GM12873 (cell line): ENCODE data around the gene PVALEF.

Source experiments
- CTCF ChIP-seq: IDR thresholded peaks from 2 replicates; pipeline ENCODE4 v1.5.1; 2012; ENCODE audit warnings: low read depth, mild to moderate bottlenecking, moderate library complexity, low read length, control low read depth; ENCODE audit not compliant: insufficient read depth; ENCODE audit errors: missing control alignments

The PVALEF gene

DNA sequence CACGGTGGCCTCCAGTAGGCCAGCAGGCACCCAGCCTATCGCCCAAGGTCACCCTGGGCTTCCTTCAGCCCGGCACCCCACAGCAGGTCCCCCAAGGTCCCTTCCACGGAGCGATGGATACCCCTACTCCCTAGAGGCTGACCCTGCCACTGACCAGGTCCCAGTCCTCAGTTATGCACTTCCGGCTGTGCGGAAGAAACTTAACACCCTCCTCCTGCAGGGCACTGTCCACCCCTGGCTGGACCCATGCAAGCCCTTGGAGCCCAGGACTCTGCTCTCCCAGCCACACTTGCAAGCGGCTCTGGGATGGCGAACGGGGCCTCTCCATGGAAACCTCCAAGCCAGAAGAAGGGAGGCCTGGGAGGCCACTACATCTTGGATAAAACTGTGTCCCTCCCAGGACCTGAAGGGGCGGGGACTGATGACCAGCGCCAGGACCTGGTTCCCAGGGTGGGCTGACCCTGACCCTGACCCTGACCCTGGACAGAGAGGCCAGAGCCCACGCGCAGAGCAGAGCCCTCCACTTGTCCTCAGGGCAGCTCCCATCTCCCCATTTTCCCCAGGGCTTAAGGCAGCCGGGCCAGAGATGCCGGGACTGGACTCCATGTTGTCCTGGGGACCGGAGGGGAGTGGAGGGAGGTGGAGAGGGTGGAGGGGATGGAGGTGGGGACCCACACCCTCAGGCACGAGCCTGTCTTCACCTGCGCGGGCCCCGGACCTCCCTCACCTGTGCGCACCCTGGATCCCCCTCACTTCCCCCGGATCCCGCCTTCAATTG lies 56.7 kb downstream of the PVALEF start:
- TF ChIP-seq CTCF, result no peak

DNA sequence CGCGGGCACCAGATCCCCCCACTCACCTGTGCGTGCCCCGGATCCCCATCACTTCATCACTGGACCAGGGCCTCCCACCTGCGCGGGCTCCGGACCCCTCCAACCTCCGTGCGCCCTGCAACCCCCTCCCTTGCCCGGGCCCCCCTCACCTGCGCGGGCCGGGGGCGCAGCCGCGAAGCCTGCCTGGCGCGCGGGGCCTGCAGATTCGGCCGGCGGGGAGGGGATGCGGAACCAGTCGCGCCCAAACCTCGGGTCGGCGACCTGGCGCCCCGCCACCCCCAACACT lies 57.3 kb downstream of the PVALEF start:
- TF ChIP-seq CTCF, result no peak

- no peak for TF ChIP-seq CTCF
Measured at GRCh38 chr17:81222906-81223761, 57.8 kb downstream of the PVALEF start, which contains the start of gene CEP131. Gene CEP131 (minus strand): TSS chr17:81222965. CDS start chr17:81220056, 2,909 bp downstream.

- no peak for TF ChIP-seq CTCF
Measured at GRCh38 chr17:81223762-81224130, 58.4 kb downstream of the PVALEF start.

GRCh38 chr17:81228420-81228819 lies 63.1 kb downstream of the PVALEF start:
- TF ChIP-seq CTCF, result no peak

GRCh38 chr17:81228834-81229665 lies 63.7 kb downstream of the PVALEF start:
- no peak for TF ChIP-seq CTCF

GRCh38 chr17:81229666-81229920 lies 64.3 kb downstream of the PVALEF start:
- no peak for TF ChIP-seq CTCF
